ENCODE measurements around the gene UVRAG.

UVRAG gene

GRCh38 chr11:76119779-76120178, 304.8 kb downstream of the UVRAG start:
- DNase-seq (ENCODE audit: low spot score), result no peak

GRCh38 chr11:76120513-76121101, 305.6 kb downstream of the UVRAG start:
- DNase-seq (ENCODE audit: low spot score), result no peak

- DNase-seq (ENCODE audit: low spot score), result no peak
These were observed 308.2 kb downstream of the UVRAG start for GRCh38 chr11:76123248-76123647.

GRCh38 chr11:76124905-76125770, 310.1 kb downstream of the UVRAG start:
- DNase-seq (ENCODE audit: low spot score), result no peak

GRCh38 chr11:76129729-76130128, 314.7 kb downstream of the UVRAG start:
- DNase-seq (ENCODE audit: low spot score), result no peak

GRCh38 chr11:76131142-76131541, 316.1 kb downstream of the UVRAG start:
- no peak for DNase-seq (ENCODE audit: low spot score)

GRCh38 chr11:76131671-76132631, 316.9 kb downstream of the UVRAG start:
- DNase-seq (ENCODE audit: low spot score), result no peak

GRCh38 chr11:76134239-76134638, 319.2 kb downstream of the UVRAG start:
- DNase-seq (ENCODE audit: low spot score), result no peak

GRCh38 chr11:76135491-76135890, 320.5 kb downstream of the UVRAG start:
- DNase-seq (ENCODE audit: low spot score), result no peak

- DNase-seq (ENCODE audit: low spot score), result no peak
These were observed 324.3 kb downstream of the UVRAG start for GRCh38 chr11:76139314-76139713.

GRCh38 chr11:76140912-76141574, 326.0 kb downstream of the UVRAG start:
- no peak for DNase-seq (ENCODE audit: low spot score)

GRCh38 chr11:76141901-76142588, 327.0 kb downstream of the UVRAG start:
- no peak for DNase-seq (ENCODE audit: low spot score)

GRCh38 chr11:76143274-76143673, 328.3 kb downstream of the UVRAG start:
- no peak for DNase-seq (ENCODE audit: low spot score)

- no peak for DNase-seq (ENCODE audit: low spot score)
These were observed 332.2 kb downstream of the UVRAG start for GRCh38 chr11:76147106-76147740.

GRCh38 chr11:76148231-76148630, 333.2 kb downstream of the UVRAG start:
- DNase-seq (ENCODE audit: low spot score), result no peak

GRCh38 chr11:76148941-76149613, 334.1 kb downstream of the UVRAG start:
- DNase-seq (ENCODE audit: low spot score), result no peak

GRCh38 chr11:76149713-76150112, 334.7 kb downstream of the UVRAG start:
- DNase-seq (ENCODE audit: low spot score), result no peak

GRCh38 chr11:76150141-76150540, 335.1 kb downstream of the UVRAG start:
- no peak for DNase-seq (ENCODE audit: low spot score)

- no peak for DNase-seq (ENCODE audit: low spot score)
These were observed 336.6 kb downstream of the UVRAG start for GRCh38 chr11:76151556-76152085.

Measured in CD4-positive, alpha-beta T cell treated with Interleukin-15 for 4 hours (primary cell).